ENCODE results near the gene TMEM144.

The TMEM144 gene

DNA sequence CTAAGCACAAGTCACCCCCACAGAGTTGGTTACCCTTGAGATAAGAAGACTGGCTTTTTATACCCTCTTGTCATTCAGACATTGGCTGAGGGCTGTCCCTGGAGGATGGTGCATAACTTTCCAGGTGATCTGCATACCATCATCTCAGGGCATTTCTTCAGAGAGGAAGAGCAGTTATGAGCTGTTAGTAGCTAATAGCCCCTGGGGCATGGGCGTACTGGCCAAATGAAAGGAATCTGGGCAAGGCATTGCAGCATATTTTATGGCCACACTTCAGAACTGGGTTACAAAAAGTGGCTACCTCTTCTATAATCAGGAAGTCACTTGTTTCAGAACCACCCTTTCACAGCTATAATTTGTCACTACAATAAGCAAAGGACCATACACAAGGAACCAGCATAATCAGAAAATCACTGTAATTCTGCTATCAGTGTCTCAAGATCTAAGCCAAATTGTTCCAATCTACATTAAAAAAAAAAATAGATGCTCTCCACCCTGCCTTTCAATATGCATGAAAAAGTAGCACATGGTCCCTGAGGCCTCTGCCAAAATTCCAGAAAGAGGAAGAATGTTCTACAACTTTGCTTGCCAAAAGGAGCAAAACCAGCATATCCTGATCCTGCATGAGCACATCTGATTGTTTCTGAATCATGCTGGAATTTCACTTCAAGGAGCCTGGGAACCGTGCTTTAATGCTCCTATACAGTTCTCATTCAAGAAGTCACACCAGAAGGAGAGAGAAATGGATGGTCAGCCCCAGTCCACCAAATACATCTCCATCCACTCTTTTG, 92.0 kb downstream of the TMEM144 start:
- no peak for DNase-seq

DNA sequence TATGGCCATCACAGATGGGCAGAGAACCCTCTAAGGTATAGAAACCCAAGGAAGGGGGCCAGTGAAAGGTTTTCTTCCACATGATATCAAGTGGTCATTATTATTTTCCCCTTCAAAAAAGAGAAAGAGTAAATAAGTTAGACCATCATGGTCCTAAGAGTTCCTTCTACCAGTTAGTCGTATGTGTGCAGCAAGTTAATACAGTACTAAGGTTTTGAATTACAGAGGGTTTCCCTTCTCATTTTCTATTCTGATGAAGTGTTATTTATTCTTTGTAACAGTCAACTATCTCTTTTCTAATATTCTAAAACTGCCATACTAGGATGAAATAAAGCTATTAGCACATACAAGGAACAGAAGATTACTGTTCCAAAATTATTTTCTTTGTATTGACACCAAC, 94.4 kb downstream of the TMEM144 start:
- DNase-seq = no peak

Measured in CD4-positive, alpha-beta T cell treated with Interleukin-10 for 1 hour (primary cell).